ENCODE results near the gene PCDHGB6. TPM values are rescaled to one million over a fixed set of nuclear protein-coding genes. Genes with fewer than 3 reads are reported as not detected.
"Not testable (repeated sequence)": the region's sequence is repeated elsewhere in the genome, so short reads cannot be mapped to it uniquely, and the experiment has no call there.

The PCDHGB6 gene
- total RNA-seq, 1 experiment from 2014 or later = 6.0 TPM

GRCh38 chr5:141411575-141411974, 3.8 kb downstream of the PCDHGB6 start:
- Mint-ChIP-seq H3K36me3 (peaks cover 24% of the 10 kb centered on the region), H3K4me3 (no peak overlapping the region), H3K4me1 (peaks cover 24% of the 10 kb centered on the region), H3K27me3 (ENCODE audit: low read depth) (peaks cover 25% of the 10 kb centered on the region), H3K27ac (no peak overlapping the region), H3K9me3 (peaks cover 11% of the 10 kb centered on the region; the same call in 1 of the 2 replicates)
- CTCF ChIA-PET = interaction anchor here (0.9 to 4.3 kb wide), 8 partner anchors 9 to 188 kb away, joined by 3 to 52 read pairs (median 11); partner anchors contain the start of genes PCDHB14, PCDHGA9, PCDHGB3 and PCDHGB5
- ATAC-seq (no peak), DNase-seq (ENCODE audit: low spot score) (no peak)
- no peak for TF ChIP-seq NR3C1 (CRISPR knock-in tag; conservative IDR thresholded peaks at IDR 0.05; ENCODE audit: low read depth)
- TF ChIP-seq HMGA2 (CRISPR knock-in tag; IDR thresholded peaks at IDR 0.05) = no peak
- POLR2A ChIA-PET = no interaction called here

- ATAC-seq (peak; percentile 43), DNase-seq (ENCODE audit: low spot score) (peak; percentile 78)
- Mint-ChIP-seq H3K27me3 (ENCODE audit: low read depth) (peaks cover 28% of the 10 kb centered on the region), H3K9me3 (peaks cover 14% of the 10 kb centered on the region; the same call in 1 of the 2 replicates), H3K27ac (peak within 1 kb of the TSS; percentile 51), H3K4me3 (peak within 1 kb of the TSS; percentile 94), H3K4me1 (peaks cover 27% of the 10 kb centered on the region), H3K36me3 (peaks cover 26% of the 10 kb centered on the region)
- TF ChIP-seq CTCF (IDR thresholded peaks at IDR 0.05) (peak; percentile 71), AFF4 (CRISPR knock-in tag; IDR thresholded peaks at IDR 0.05; ENCODE audit: borderline replicate concordance) (no peak), CREM (CRISPR knock-in tag; IDR thresholded peaks at IDR 0.05) (0 out of 2 replicates have a peak, but pooled peaks have one; percentile 12)
- POLR2A ChIA-PET = interaction anchor here (1.0 to 2.0 kb wide), 7 partner anchors 72 to 189 kb away, joined by 3 to 11 read pairs (median 4); partner anchors contain the start of genes PCDHB14 and PCDHGC4
- CTCF ChIA-PET = interaction anchor here (0.6 to 4.3 kb wide), 76 partner anchors 8 to 557 kb away, joined by 3 to 87 read pairs (median 7); partner anchors contain the start of genes DELE1, DIAPH1, HDAC3 and PCDHA10
These were observed 5.2 kb downstream of the PCDHGB6 start, which contains the start of gene PCDHGA10 for GRCh38 chr5:141412854-141413539. TSS of gene PCDHGA10 (plus strand) at chr5:141412987. CDS start at chr5:141413176, 189 bp downstream.

- H3K36me3 Mint-ChIP-seq = peaks cover 32% of the 10 kb centered on the region
- ATAC-seq (peak; percentile 33), DNase-seq (ENCODE audit: low spot score) (no peak)
- peaks cover 28% of the 10 kb centered on the region for H3K27me3 Mint-ChIP-seq (ENCODE audit: low read depth)
- TF ChIP-seq FOXP1 (CRISPR knock-in tag; IDR thresholded peaks at IDR 0.05; ENCODE audit: borderline replicate concordance) (peak; percentile 56; the same call in 1 of the 2 replicates), ZNF416 (CRISPR knock-in tag; IDR thresholded peaks at IDR 0.05) (no peak), ZNF263 (CRISPR knock-in tag; IDR thresholded peaks at IDR 0.05; ENCODE audit: low read depth) (peak; percentile 44; the same call in 1 of the 2 replicates), IRF2 (CRISPR knock-in tag; IDR thresholded peaks at IDR 0.05; ENCODE audit: borderline replicate concordance, low read depth) (no peak), SMAD3 (CRISPR knock-in tag; IDR thresholded peaks at IDR 0.05; ENCODE audit: borderline replicate concordance) (no peak), ARID4B (CRISPR knock-in tag; IDR thresholded peaks at IDR 0.05; ENCODE audit: borderline replicate concordance) (peak; percentile 68; the same call in 1 of the 2 replicates), MAX (CRISPR knock-in tag; IDR thresholded peaks at IDR 0.05) (peak; percentile 63; the same call in 1 of the 2 replicates)
- H3K4me1 Mint-ChIP-seq = peaks cover 29% of the 10 kb centered on the region
- peak overlapping the region; percentile 51 for H3K27ac Mint-ChIP-seq
- peak overlapping the region; percentile 94 for H3K4me3 Mint-ChIP-seq
- peaks cover 17% of the 10 kb centered on the region for H3K9me3 Mint-ChIP-seq
- POLR2A ChIA-PET = interaction anchor here (1.0 to 2.0 kb wide), 7 partner anchors 71 to 190 kb away, joined by 3 to 11 read pairs (median 4); partner anchors contain the start of genes PCDHB14 and PCDHGC4
- CTCF ChIA-PET = interaction anchor here (0.6 to 4.3 kb wide), 67 partner anchors 8 to 558 kb away, joined by 3 to 87 read pairs (median 8); partner anchors contain the start of genes DELE1, DIAPH1, PCDHA10 and PCDHB10
These were observed 5.8 kb downstream of the PCDHGB6 start for GRCh38 chr5:141413540-141414069.

- Mint-ChIP-seq H3K27me3 (ENCODE audit: low read depth) (peaks cover 23% of the 10 kb centered on the region), H3K4me1 (peaks cover 28% of the 10 kb centered on the region), H3K36me3 (peaks cover 35% of the 10 kb centered on the region), H3K9me3 (peaks cover 21% of the 10 kb centered on the region), H3K4me3 (peak overlapping the region; percentile 94)
- ATAC-seq; POLR2A ChIA-PET; H3K27ac Mint-ChIP-seq; DNase-seq (ENCODE audit: low spot score): not testable (repeated sequence)
- CTCF ChIA-PET = interaction anchor here (0.6 to 4.3 kb wide), 14 partner anchors 12 to 193 kb away, joined by 3 to 75 read pairs (median 24); partner anchors contain the start of genes PCDHB15, PCDHGA12, PCDHGA3 and PCDHGA9
These were observed 6.9 kb downstream of the PCDHGB6 start for GRCh38 chr5:141414548-141415274.

All from WTC11 (cell line).